Keratinocyte (primary cell): ENCODE results near the gene RARA.

ENCODE experiments used
- EZH2 ChIP-seq: IDR thresholded peaks from one replicate; pipeline ENCODE4 v1.6.1; 2012; ENCODE audit warnings: inconsistent platforms, mild to moderate bottlenecking, low read length, moderate library complexity
- TF ChIP-seq, protein P1 (sequence below), 3 experiments: IDR thresholded peaks in 1 of 3; conservative IDR thresholded peaks in 1 of 3; optimal IDR thresholded peaks in 1 of 3; 2 replicates in 2 of 3; 3 replicates in 1 of 3; pipeline versions ENCODE3 to v1.5.1; 2011; ENCODE audit warnings: low read length in 3 of 3, mild to moderate bottlenecking in 3 of 3, moderate library complexity in 2 of 3, control low read depth in 1 of 3, inconsistent platforms in 1 of 3; ENCODE audit not compliant: insufficient read depth in 2 of 3; ENCODE audit errors: extremely low read depth in 1 of 3

DNA sequence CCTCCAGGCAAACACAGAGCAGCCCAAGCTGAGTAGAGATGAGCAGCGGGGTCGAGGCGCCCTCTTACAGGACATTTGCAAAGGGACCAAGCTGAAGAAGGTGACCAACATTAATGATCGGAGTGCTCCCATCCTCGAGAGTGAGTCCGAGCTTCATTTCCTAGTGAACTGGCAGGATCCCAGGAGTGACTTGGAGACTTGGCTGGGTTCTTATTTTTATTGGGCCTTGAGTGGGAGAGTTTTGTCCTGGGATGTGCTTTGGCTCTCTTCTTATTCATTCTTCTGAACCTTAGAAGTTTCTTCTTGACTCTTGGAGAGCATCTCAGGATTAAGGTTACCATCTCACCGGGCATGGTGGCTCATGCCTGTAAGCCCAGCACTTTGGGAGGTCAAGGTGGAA, 48.5 kb upstream of the RARA start:
- TF ChIP-seq, protein P1, sequence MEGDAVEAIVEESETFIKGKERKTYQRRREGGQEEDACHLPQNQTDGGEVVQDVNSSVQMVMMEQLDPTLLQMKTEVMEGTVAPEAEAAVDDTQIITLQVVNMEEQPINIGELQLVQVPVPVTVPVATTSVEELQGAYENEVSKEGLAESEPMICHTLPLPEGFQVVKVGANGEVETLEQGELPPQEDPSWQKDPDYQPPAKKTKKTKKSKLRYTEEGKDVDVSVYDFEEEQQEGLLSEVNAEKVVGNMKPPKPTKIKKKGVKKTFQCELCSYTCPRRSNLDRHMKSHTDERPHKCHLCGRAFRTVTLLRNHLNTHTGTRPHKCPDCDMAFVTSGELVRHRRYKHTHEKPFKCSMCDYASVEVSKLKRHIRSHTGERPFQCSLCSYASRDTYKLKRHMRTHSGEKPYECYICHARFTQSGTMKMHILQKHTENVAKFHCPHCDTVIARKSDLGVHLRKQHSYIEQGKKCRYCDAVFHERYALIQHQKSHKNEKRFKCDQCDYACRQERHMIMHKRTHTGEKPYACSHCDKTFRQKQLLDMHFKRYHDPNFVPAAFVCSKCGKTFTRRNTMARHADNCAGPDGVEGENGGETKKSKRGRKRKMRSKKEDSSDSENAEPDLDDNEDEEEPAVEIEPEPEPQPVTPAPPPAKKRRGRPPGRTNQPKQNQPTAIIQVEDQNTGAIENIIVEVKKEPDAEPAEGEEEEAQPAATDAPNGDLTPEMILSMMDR (optimal IDR thresholded peaks at IDR 0.05 in 1 of 3, IDR thresholded peaks at IDR 0.05 in 1 of 3, conservative IDR thresholded peaks at IDR 0.05 in 1 of 3; ENCODE audit: extremely low read depth in 1 of 3, insufficient read depth in 2 of 3, low read length in 3 of 3): no peak
- no peak for TF ChIP-seq EZH2
